MCF 10A (cell line): Measurements from ENCODE around the gene ANKRD39. TPM values are rescaled to one million over a fixed set of nuclear protein-coding genes. Genes with fewer than 3 reads are reported as not detected.

Experiments used
- BruUV-seq: library from RNA; stranded (reverse); fragments of 400-500 nt; replicated peaks from 2 replicates; lab custom pipeline; 2021; lab: Mats Ljungman, UMichigan
- CTCF ChIA-PET: fragments of 300-600 bp; sonication (Branson Sonifier 250); formaldehyde crosslinking; extraction: SDS; loops from one replicate; lab custom pipeline; 2021; ENCODE audit warnings: antibody characterized with exemption, inconsistent platforms; lab: Yijun Ruan, JAX
- POLR2A ChIA-PET: fragments of 300-600, 350-650 bp; sonication (Branson Sonifier 250); formaldehyde crosslinking; extraction: SDS; loops from one replicate; lab custom pipeline; 2020; ENCODE audit warnings: antibody characterized with exemption, inconsistent platforms; lab: Yijun Ruan, JAX
- DNase-seq: peaks from one replicate; pipeline ENCODE4 v3.0.0-alpha.2; 2018; ENCODE audit not compliant: unreplicated experiment
- H3K27ac Mint-ChIP-seq: one replicate; pipeline ENCODE4 v1.8.0; 2022; ENCODE audit warnings: mild to moderate bottlenecking, low read depth, mixed read lengths; ENCODE audit not compliant: unreplicated experiment
- H3K27me3 Mint-ChIP-seq: one replicate; pipeline ENCODE4 v1.8.0; 2022; ENCODE audit warnings: mixed read lengths; ENCODE audit not compliant: insufficient read depth, unreplicated experiment
- H3K36me3 Mint-ChIP-seq: one replicate; pipeline ENCODE4 v1.8.0; 2022; ENCODE audit warnings: mild to moderate bottlenecking, moderate library complexity, mixed read lengths; ENCODE audit not compliant: insufficient read depth, unreplicated experiment
- H3K4me1 Mint-ChIP-seq: one replicate; pipeline ENCODE4 v1.8.0; 2022; ENCODE audit warnings: mixed read lengths; ENCODE audit not compliant: insufficient read depth, unreplicated experiment
- H3K4me3 Mint-ChIP-seq: one replicate; pipeline ENCODE4 v1.8.0; 2022; ENCODE audit warnings: mild to moderate bottlenecking, moderate library complexity, mixed read lengths; ENCODE audit not compliant: unreplicated experiment
- H3K9me3 Mint-ChIP-seq: one replicate; pipeline ENCODE4 v1.8.0; 2022; ENCODE audit warnings: mixed read lengths; ENCODE audit not compliant: unreplicated experiment
- intact Hi-C: fragments of 100-400 bp; cut with micrococcal nuclease; formaldehyde crosslinking; loops from 2 replicates; pipeline ENCODE4 v1.14.1; 2022
- total RNA-seq: library from RNA; stranded (reverse); gene quantifications from 2 replicates; pipeline ENCODE4 v1.2.3, GENCODE V29; 2022
- TF ChIP-seq, protein P1 (sequence below): fragments of 200-600 bp; IDR thresholded peaks from one replicate; pipeline ENCODE4 v1.8.0; 2022; ENCODE audit warnings: antibody characterized with exemption, mild to moderate bottlenecking; ENCODE audit not compliant: unreplicated experiment

Gene ANKRD39
- total RNA-seq, 1 experiment from 2014 or later: 14.0 TPM

DNA sequence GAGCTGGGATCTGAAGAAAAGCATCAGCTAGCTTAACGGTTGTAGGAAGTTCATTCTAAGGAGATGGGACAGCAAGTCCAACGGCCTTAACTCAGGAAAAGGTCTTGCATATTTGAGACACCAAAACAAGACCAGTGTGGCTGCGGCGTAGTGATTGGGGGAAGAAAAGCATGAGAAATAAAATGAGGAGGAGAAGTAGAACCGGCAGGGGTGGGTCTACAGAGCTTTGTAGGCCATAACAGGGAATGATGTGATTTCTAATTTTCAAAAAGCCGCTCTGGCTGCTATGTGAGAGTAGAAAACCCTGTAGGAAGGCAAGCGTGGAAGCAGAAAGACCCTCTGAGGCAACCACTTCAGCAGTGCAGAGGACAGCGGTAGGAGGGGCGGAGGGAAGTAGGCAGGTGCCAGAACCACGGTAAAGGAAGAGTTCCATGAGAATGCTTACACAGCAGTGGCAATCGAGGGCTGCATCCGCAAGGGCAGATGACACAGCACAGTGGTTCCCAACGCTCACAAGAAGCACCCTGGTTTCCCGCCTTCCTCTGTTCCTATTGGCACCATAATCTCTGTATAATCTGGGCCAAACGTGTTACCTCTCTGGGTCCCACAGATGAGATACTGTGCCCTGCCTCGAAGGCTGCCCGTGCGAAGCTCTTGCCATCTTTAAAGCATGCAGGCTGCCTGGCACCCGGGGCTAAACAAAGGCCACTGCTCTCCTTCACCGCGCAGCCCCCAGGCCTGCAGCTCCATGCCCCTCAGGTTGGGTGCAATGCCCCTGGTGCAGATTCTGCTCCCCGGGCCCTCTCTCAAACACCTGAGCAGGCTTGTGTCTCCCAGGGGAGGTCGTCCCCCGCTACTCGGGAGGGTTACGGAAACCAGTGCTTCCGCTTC lies 795 bp downstream of the ANKRD39 start:
- DNase-seq: no peak
- Mint-ChIP-seq H3K36me3 (peaks cover 28% of the 10 kb centered on the region), H3K4me1 (peaks cover 14% of the 10 kb centered on the region), H3K9me3 (no peaks in the 10 kb centered on the region), H3K4me3 (peak overlapping the region; percentile 60), H3K27ac (peak overlapping the region; percentile 49), H3K27me3 (no peaks in the 10 kb centered on the region)
- intact Hi-C loops: no loop called here
- TF ChIP-seq, protein P1, sequence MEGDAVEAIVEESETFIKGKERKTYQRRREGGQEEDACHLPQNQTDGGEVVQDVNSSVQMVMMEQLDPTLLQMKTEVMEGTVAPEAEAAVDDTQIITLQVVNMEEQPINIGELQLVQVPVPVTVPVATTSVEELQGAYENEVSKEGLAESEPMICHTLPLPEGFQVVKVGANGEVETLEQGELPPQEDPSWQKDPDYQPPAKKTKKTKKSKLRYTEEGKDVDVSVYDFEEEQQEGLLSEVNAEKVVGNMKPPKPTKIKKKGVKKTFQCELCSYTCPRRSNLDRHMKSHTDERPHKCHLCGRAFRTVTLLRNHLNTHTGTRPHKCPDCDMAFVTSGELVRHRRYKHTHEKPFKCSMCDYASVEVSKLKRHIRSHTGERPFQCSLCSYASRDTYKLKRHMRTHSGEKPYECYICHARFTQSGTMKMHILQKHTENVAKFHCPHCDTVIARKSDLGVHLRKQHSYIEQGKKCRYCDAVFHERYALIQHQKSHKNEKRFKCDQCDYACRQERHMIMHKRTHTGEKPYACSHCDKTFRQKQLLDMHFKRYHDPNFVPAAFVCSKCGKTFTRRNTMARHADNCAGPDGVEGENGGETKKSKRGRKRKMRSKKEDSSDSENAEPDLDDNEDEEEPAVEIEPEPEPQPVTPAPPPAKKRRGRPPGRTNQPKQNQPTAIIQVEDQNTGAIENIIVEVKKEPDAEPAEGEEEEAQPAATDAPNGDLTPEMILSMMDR: no peak
- TSS peak; percentile 14 for BruUV-seq
- ChIA-PET CTCF (interaction anchor here (0.6 to 8.0 kb wide), 36 partner anchors 7 to 865 kb away, joined by 3 to 116 read pairs (median 5); partner anchors contain the start of genes ANKRD36 and SEMA4C), POLR2A (interaction anchor here (0.6 to 4.0 kb wide), 29 partner anchors 8 to 259 kb away, joined by 3 to 53 read pairs (median 4); partner anchors contain the start of genes ANKRD36, CNNM3 and SEMA4C)

DNA sequence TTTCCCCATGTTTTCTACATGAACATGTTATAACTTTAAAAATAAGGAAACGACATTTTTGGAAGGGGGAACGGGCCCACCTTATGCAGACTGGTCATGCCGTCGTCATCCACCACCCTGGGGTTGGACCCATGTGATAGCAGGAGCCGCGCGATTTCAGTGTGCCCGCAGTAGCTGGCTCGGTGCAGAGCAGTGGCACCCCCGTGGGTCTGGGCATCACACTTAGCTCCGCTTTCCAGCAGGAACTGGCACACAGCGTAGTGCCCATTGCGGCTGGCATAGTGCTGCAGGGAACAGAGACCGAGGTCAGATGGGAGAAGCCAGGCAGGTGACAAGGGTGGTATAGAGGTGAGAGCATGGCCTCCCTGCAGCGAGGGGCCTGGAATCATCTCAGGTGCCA lies 4.5 kb downstream of the ANKRD39 start:
- POLR2A ChIA-PET: no interaction called here
- H3K9me3 Mint-ChIP-seq: no peaks in the 10 kb centered on the region
- H3K27me3 Mint-ChIP-seq: no peaks in the 10 kb centered on the region
- CTCF ChIA-PET: interaction anchor here (0.9 to 1.0 kb wide), 2 partner anchors 61 to 98 kb away, joined by 3 to 4 read pairs; no protein-coding TSS in a partner anchor
- H3K36me3 Mint-ChIP-seq: peaks cover 45% of the 10 kb centered on the region
- no peak overlapping the region for H3K4me3 Mint-ChIP-seq
- DNase-seq: no peak
- H3K4me1 Mint-ChIP-seq: peaks cover 14% of the 10 kb centered on the region
- no peak overlapping the region for H3K27ac Mint-ChIP-seq
- BruUV-seq: no TSS peak
- TF ChIP-seq, protein P1: no peak
- intact Hi-C loops: no loop called here

DNA sequence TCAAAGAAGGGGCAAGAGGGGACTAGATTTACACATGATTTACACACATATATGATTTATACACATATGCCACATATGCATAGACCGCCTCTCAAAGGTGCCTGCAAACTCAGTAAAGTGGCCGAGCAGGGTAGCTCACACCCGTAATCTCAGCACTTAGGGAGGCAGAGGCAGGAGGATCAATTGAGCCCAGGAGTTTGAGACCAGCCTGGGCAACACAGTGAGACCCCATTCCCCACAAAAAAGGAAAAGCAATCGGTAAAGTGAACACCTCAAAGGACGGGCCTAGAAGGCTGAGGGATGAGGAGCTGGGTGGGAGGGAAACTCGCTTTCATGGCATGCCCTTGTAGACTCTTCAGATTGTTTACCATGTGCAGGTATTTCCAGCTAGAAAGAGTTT lies 5.1 kb downstream of the ANKRD39 start:
- Mint-ChIP-seq H3K9me3 (no peaks in the 10 kb centered on the region), H3K27me3 (no peaks in the 10 kb centered on the region), H3K4me3 (no peak overlapping the region), H3K27ac (no peak overlapping the region), H3K36me3 (peaks cover 52% of the 10 kb centered on the region), H3K4me1 (peaks cover 14% of the 10 kb centered on the region)
- intact Hi-C loops: no loop called here
- TF ChIP-seq, protein P1: no peak
- BruUV-seq: no TSS peak
- no peak for DNase-seq
- POLR2A ChIA-PET: no interaction called here
- CTCF ChIA-PET: interaction anchor here (0.6 to 2.0 kb wide), 5 partner anchors 61 to 846 kb away, joined by 3 to 13 read pairs (median 3); no protein-coding TSS in a partner anchor

DNA sequence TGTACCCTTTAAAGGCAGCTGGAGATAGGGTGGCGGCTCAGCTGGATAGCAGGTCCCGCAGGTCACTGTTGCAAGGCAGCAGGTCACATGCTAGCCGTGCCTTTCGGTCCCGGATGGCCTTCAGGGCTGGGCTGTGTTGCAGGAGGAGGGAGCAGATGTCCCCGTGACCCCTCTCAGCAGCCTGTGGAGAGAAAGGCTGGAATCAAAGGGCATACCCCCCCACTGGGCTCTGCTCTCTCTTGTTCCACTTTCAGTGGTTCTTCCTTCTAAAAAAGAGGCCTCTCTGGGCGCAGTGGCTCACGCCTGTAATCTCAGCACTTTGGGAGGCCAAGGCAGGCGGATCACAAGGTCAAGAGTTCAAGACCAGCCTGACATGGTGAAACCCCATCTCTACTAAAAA lies 9.6 kb downstream of the ANKRD39 start:
- CTCF ChIA-PET: interaction anchor here (0.6 to 1.3 kb wide), 2 partner anchors 9 to 47 kb away, joined by 3 to 7 read pairs; partner anchors contain the start of gene ANKRD39

More for the DNA sequence above, 9.6 kb downstream of the ANKRD39 start:
- Mint-ChIP-seq H3K27ac (no peak overlapping the region), H3K9me3 (no peaks in the 10 kb centered on the region), H3K4me1 (no peaks in the 10 kb centered on the region), H3K4me3 (no peak overlapping the region), H3K27me3 (no peaks in the 10 kb centered on the region), H3K36me3 (peaks cover 63% of the 10 kb centered on the region)
- intact Hi-C loops: no loop called here
- POLR2A ChIA-PET: interaction anchor here (0.5 to 1.9 kb wide), 2 partner anchors 9 to 1133 kb away, joined by 4 to 7 read pairs; partner anchors contain the start of gene ANKRD39
- TF ChIP-seq, protein P1: no peak
- DNase-seq: no peak
- BruUV-seq: no TSS peak
